ENCODE results near the gene RTEL1.
"Not testable (repeated sequence)": the region's sequence is repeated elsewhere in the genome, so short reads cannot be mapped to it uniquely, and the experiment has no call there.

Gene RTEL1

GRCh38 chr20:63635431-63636141, 22.5 kb upstream of the RTEL1 start:
- no peak for TF ChIP-seq CTCF (IDR thresholded peaks at IDR 0.05; ENCODE audit: extremely low read depth, missing control alignments)
- DNase-seq (ENCODE audit: low spot score) = no peak

- no peak for DNase-seq (ENCODE audit: low spot score)
- TF ChIP-seq CTCF (IDR thresholded peaks at IDR 0.05; ENCODE audit: extremely low read depth, missing control alignments) = no peak
These were observed 21.1 kb upstream of the RTEL1 start for GRCh38 chr20:63636752-63637628.

- DNase-seq (ENCODE audit: low spot score) = no peak
- TF ChIP-seq CTCF (IDR thresholded peaks at IDR 0.05; ENCODE audit: extremely low read depth, missing control alignments) = no peak
These were observed 18.8 kb upstream of the RTEL1 start for GRCh38 chr20:63639093-63639975.

- no peak for TF ChIP-seq CTCF (IDR thresholded peaks at IDR 0.05; ENCODE audit: extremely low read depth, missing control alignments)
- DNase-seq (ENCODE audit: low spot score) = no peak
These were observed 18.0 kb upstream of the RTEL1 start for GRCh38 chr20:63640086-63640485.

GRCh38 chr20:63640686-63641085, 17.4 kb upstream of the RTEL1 start:
- DNase-seq (ENCODE audit: low spot score) = not testable (repeated sequence)

- no peak for TF ChIP-seq CTCF (IDR thresholded peaks at IDR 0.05; ENCODE audit: extremely low read depth, missing control alignments)
- no peak for DNase-seq (ENCODE audit: low spot score)
These were observed 16.8 kb upstream of the RTEL1 start for GRCh38 chr20:63641146-63641791.

GRCh38 chr20:63641792-63642523, 16.2 kb upstream of the RTEL1 start:
- TF ChIP-seq CTCF (IDR thresholded peaks at IDR 0.05; ENCODE audit: extremely low read depth, missing control alignments) = peak; percentile 22
- DNase-seq (ENCODE audit: low spot score) = peak; percentile 99
